SK-N-SH treated with all-trans-retinoic acid at 6 μM for 48 hours (cell line): ENCODE data around the gene GGCX.
A peak's percentile ranks its signal among the peaks of the same experiment; 100 is the strongest.

Experiments used
- ATAC-seq: fragments of 200-7000 bp; cut with Tn5 transposase; 3 replicates; pipeline ENCODE4 v1.9.1; 2020; ENCODE audit warnings: mild to moderate bottlenecking, moderate library complexity
- ARNTL ChIP-seq: fragments of 450-650 bp; formaldehyde crosslinking; IDR thresholded peaks from 2 replicates; pipeline ENCODE4 v1.5.0; 2020; ENCODE audit warnings: low read depth, mild to moderate bottlenecking, moderate library complexity, borderline replicate concordance
- BACH2 ChIP-seq: fragments of 250-450 bp; sonication (Bioruptor Pico); IDR thresholded peaks from 2 replicates; pipeline ENCODE4 v1.9.0; 2021; ENCODE audit warnings: mild to moderate bottlenecking, borderline replicate concordance
- CSDC2 ChIP-seq: fragments of 250-450 bp; sonication (Bioruptor Pico); IDR thresholded peaks from 2 replicates; pipeline ENCODE4 v1.5.0; 2020; ENCODE audit warnings: mild to moderate bottlenecking, moderate library complexity
- ESRRG ChIP-seq: fragments of 250-450 bp; sonication (Bioruptor Pico); IDR thresholded peaks from 2 replicates; pipeline ENCODE4 v1.6.1; 2021; ENCODE audit warnings: mild to moderate bottlenecking
- GLIS3 ChIP-seq: fragments of 250-450 bp; sonication (Bioruptor Pico); IDR thresholded peaks from 2 replicates; pipeline ENCODE4 v1.5.0; 2020; ENCODE audit warnings: mild to moderate bottlenecking, moderate library complexity
- ISL1 ChIP-seq: fragments of 250-450 bp; sonication (Bioruptor Pico); IDR thresholded peaks from 2 replicates; pipeline ENCODE4 v2.1.2; 2022; ENCODE audit warnings: mild to moderate bottlenecking, moderate library complexity
- OSR1 ChIP-seq: fragments of 250-450 bp; sonication (Bioruptor Pico); IDR thresholded peaks from 2 replicates; pipeline ENCODE4 v1.8.0; 2022; ENCODE audit warnings: moderate library complexity, mild to moderate bottlenecking, inconsistent platforms
- PPARA ChIP-seq: fragments of 250-450 bp; sonication (Bioruptor Pico); IDR thresholded peaks from 2 replicates; pipeline ENCODE4 v1.5.0; 2020; ENCODE audit warnings: mild to moderate bottlenecking, borderline replicate concordance
- RARB ChIP-seq: fragments of 250-450 bp; sonication (Bioruptor Pico); IDR thresholded peaks from 2 replicates; pipeline ENCODE4 v1.8.0; 2021; ENCODE audit warnings: mild to moderate bottlenecking, moderate library complexity
- SNAI2 ChIP-seq: fragments of 250-450 bp; sonication (Bioruptor Pico); IDR thresholded peaks from 2 replicates; pipeline ENCODE4 v1.5.0; 2020; ENCODE audit warnings: mild to moderate bottlenecking, moderate library complexity
- TCF4 ChIP-seq: fragments of 250-450 bp; sonication (Bioruptor Pico); IDR thresholded peaks from 2 replicates; pipeline ENCODE4 v1.8.0; 2021; ENCODE audit warnings: mild to moderate bottlenecking, moderate library complexity, borderline replicate concordance
- TOX ChIP-seq: fragments of 250-450 bp; sonication (Bioruptor Pico); IDR thresholded peaks from 2 replicates; pipeline ENCODE4 v1.8.0; 2021; ENCODE audit warnings: mild to moderate bottlenecking, moderate library complexity, borderline replicate concordance
- ZC3H10 ChIP-seq: fragments of 250-450 bp; sonication (Bioruptor Pico); IDR thresholded peaks from 2 replicates; pipeline ENCODE4 v1.5.1; 2021; ENCODE audit warnings: mild to moderate bottlenecking, moderate library complexity
- ZFP3 ChIP-seq: fragments of 250-450 bp; sonication (Bioruptor Pico); IDR thresholded peaks from 2 replicates; pipeline ENCODE4 v1.5.0; 2020; ENCODE audit warnings: mild to moderate bottlenecking, moderate library complexity
- ZNF565 ChIP-seq: fragments of 450-650 bp; formaldehyde crosslinking; conservative IDR thresholded peaks from 2 replicates; pipeline ENCODE4 v1.5.0; 2020; ENCODE audit warnings: low read depth, mild to moderate bottlenecking, moderate library complexity
- ZNF70 ChIP-seq: fragments of 450-650 bp; formaldehyde crosslinking; IDR thresholded peaks from 2 replicates; pipeline ENCODE4 v1.5.0; 2020; ENCODE audit warnings: mild to moderate bottlenecking, moderate library complexity
- ZNF8 ChIP-seq: fragments of 450-650 bp; formaldehyde crosslinking; IDR thresholded peaks from 2 replicates; pipeline ENCODE4 v1.5.0; 2020; ENCODE audit warnings: mild to moderate bottlenecking, moderate library complexity
- TF ChIP-seq, protein P1 (sequence below): fragments of 250-450 bp; sonication (Bioruptor Pico); IDR thresholded peaks from 2 replicates; pipeline ENCODE4 v1.5.1; 2020; ENCODE audit warnings: low read depth, mild to moderate bottlenecking, moderate library complexity
- TF ChIP-seq, protein P2 (sequence below): fragments of 250-450 bp; sonication (Bioruptor Pico); IDR thresholded peaks from 2 replicates; pipeline ENCODE4 v1.8.0; 2021; ENCODE audit warnings: low read depth, mild to moderate bottlenecking, moderate library complexity, borderline replicate concordance
- TF ChIP-seq, protein P3 (sequence below): fragments of 250-450 bp; sonication (Bioruptor Pico); IDR thresholded peaks from 2 replicates; pipeline ENCODE4 v1.5.0; 2020; ENCODE audit warnings: mild to moderate bottlenecking, moderate library complexity
- TF ChIP-seq, protein P4 (sequence below): fragments of 250-450 bp; sonication (Bioruptor Pico); IDR thresholded peaks from 2 replicates; pipeline ENCODE4 v1.5.1; 2021; ENCODE audit warnings: mild to moderate bottlenecking, moderate library complexity
- TF ChIP-seq, protein P5 (sequence below): fragments of 250-450 bp; sonication (Bioruptor Pico); IDR thresholded peaks from 2 replicates; pipeline ENCODE4 v1.8.0; 2020; ENCODE audit warnings: mild to moderate bottlenecking, moderate library complexity, borderline replicate concordance

GGCX gene

DNA sequence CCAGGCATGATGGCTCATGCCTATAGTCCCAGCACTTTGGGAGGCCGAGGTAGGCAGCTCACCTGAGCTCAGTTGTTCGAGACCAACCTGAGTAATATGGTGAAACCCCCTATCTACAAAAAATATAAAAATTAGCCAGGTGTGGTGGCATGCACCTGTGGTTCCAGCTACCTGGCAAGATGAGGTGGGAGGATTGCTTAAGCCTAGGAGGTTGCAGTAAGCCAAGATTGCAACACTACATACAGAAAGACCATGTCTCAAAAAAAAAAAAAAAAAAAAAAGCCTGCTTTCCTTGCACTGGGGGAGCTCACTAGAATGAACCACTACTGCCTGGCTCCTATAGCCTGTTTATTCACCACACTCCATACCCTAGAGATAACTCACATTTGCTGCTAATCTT, 29.7 kb downstream of the GGCX start:
- TF ChIP-seq OSR1 (CRISPR knock-in tag) (no peak), ZFP3 (CRISPR knock-in tag) (no peak), ZNF565 (CRISPR knock-in tag) (no peak), BACH2 (CRISPR knock-in tag) (no peak), ZNF70 (no peak), ZC3H10 (CRISPR knock-in tag) (no peak), PPARA (CRISPR knock-in tag) (no peak), ESRRG (no peak), TOX (no peak), ISL1 (CRISPR knock-in tag) (no peak), ZNF8 (CRISPR knock-in tag) (no peak), ARNTL (CRISPR knock-in tag) (no peak), GLIS3 (no peak), RARB (CRISPR knock-in tag) (no peak), CSDC2 (CRISPR knock-in tag) (no peak)
- TF ChIP-seq, protein P1, sequence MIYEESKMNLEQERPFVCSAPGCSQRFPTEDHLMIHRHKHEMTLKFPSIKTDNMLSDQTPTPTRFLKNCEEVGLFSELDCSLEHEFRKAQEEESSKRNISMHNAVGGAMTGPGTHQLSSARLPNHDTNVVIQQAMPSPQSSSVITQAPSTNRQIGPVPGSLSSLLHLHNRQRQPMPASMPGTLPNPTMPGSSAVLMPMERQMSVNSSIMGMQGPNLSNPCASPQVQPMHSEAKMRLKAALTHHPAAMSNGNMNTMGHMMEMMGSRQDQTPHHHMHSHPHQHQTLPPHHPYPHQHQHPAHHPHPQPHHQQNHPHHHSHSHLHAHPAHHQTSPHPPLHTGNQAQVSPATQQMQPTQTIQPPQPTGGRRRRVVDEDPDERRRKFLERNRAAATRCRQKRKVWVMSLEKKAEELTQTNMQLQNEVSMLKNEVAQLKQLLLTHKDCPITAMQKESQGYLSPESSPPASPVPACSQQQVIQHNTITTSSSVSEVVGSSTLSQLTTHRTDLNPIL (CRISPR knock-in tag) = no peak
- TF ChIP-seq, protein P2, sequence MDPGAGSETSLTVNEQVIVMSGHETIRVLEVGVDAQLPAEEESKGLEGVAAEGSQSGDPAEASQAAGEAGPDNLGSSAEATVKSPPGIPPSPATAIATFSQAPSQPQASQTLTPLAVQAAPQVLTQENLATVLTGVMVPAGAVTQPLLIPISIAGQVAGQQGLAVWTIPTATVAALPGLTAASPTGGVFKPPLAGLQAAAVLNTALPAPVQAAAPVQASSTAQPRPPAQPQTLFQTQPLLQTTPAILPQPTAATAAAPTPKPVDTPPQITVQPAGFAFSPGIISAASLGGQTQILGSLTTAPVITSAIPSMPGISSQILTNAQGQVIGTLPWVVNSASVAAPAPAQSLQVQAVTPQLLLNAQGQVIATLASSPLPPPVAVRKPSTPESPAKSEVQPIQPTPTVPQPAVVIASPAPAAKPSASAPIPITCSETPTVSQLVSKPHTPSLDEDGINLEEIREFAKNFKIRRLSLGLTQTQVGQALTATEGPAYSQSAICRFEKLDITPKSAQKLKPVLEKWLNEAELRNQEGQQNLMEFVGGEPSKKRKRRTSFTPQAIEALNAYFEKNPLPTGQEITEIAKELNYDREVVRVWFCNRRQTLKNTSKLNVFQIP (CRISPR knock-in tag) = no peak
- TF ChIP-seq, protein P3, sequence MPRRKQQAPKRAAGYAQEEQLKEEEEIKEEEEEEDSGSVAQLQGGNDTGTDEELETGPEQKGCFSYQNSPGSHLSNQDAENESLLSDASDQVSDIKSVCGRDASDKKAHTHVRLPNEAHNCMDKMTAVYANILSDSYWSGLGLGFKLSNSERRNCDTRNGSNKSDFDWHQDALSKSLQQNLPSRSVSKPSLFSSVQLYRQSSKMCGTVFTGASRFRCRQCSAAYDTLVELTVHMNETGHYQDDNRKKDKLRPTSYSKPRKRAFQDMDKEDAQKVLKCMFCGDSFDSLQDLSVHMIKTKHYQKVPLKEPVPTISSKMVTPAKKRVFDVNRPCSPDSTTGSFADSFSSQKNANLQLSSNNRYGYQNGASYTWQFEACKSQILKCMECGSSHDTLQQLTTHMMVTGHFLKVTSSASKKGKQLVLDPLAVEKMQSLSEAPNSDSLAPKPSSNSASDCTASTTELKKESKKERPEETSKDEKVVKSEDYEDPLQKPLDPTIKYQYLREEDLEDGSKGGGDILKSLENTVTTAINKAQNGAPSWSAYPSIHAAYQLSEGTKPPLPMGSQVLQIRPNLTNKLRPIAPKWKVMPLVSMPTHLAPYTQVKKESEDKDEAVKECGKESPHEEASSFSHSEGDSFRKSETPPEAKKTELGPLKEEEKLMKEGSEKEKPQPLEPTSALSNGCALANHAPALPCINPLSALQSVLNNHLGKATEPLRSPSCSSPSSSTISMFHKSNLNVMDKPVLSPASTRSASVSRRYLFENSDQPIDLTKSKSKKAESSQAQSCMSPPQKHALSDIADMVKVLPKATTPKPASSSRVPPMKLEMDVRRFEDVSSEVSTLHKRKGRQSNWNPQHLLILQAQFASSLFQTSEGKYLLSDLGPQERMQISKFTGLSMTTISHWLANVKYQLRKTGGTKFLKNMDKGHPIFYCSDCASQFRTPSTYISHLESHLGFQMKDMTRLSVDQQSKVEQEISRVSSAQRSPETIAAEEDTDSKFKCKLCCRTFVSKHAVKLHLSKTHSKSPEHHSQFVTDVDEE = no peak
- TF ChIP-seq, protein P4, sequence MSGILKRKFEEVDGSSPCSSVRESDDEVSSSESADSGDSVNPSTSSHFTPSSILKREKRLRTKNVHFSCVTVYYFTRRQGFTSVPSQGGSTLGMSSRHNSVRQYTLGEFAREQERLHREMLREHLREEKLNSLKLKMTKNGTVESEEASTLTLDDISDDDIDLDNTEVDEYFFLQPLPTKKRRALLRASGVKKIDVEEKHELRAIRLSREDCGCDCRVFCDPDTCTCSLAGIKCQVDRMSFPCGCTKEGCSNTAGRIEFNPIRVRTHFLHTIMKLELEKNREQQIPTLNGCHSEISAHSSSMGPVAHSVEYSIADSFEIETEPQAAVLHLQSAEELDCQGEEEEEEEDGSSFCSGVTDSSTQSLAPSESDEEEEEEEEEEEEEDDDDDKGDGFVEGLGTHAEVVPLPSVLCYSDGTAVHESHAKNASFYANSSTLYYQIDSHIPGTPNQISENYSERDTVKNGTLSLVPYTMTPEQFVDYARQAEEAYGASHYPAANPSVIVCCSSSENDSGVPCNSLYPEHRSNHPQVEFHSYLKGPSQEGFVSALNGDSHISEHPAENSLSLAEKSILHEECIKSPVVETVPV (CRISPR knock-in tag) = no peak
- TF ChIP-seq, protein P5, sequence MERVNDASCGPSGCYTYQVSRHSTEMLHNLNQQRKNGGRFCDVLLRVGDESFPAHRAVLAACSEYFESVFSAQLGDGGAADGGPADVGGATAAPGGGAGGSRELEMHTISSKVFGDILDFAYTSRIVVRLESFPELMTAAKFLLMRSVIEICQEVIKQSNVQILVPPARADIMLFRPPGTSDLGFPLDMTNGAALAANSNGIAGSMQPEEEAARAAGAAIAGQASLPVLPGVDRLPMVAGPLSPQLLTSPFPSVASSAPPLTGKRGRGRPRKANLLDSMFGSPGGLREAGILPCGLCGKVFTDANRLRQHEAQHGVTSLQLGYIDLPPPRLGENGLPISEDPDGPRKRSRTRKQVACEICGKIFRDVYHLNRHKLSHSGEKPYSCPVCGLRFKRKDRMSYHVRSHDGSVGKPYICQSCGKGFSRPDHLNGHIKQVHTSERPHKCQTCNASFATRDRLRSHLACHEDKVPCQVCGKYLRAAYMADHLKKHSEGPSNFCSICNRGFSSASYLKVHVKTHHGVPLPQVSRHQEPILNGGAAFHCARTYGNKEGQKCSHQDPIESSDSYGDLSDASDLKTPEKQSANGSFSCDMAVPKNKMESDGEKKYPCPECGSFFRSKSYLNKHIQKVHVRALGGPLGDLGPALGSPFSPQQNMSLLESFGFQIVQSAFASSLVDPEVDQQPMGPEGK (CRISPR knock-in tag) = no peak
- ATAC-seq = no peak

DNA sequence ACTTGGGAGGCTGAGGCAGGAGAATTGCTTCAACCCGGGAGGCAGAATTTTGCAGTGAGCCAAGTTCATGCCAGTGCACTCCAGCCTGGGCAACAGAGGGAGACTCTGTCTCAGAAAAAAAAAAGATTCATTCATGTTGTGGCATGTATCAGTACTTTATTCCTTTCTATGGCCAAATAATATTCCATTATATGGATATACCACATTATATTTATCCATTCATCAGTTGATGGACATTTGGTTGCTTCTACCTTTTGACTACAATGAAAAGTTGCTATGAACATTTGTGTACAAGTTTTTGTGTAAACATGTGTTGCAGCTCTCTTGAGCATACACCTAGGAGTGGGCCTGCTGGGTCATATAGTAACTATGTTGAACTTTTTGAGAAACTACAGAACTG, 31.5 kb downstream of the GGCX start:
- no peak for ATAC-seq
- TF ChIP-seq ZNF8 (CRISPR knock-in tag) = peak; percentile 94
- TF ChIP-seq OSR1 (CRISPR knock-in tag) = no peak
- no peak for TF ChIP-seq TOX
- TF ChIP-seq, all 23 proteins: peak for 1

DNA sequence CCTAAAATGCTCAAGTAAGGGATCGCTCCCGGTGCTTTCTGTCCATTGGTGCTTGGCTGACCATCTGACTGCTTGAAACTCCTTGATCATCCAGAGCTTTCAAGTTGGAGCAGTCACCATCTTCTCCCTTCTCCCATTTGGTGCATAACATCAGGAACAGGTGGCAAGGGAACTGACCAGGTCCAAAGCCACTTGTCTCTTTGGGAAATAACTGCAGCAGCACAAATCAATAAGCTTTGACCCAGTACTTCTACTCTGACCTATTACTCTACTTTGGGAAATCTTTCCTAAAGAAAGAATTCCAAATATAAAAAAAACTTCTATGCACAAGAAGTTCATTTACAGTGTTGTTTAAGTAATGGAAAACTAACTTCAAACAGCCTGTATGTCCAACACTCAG, 32.9 kb downstream of the GGCX start:
- TF ChIP-seq SNAI2 (CRISPR knock-in tag) (no peak), ARNTL (CRISPR knock-in tag) (no peak)
- ATAC-seq = no peak

DNA sequence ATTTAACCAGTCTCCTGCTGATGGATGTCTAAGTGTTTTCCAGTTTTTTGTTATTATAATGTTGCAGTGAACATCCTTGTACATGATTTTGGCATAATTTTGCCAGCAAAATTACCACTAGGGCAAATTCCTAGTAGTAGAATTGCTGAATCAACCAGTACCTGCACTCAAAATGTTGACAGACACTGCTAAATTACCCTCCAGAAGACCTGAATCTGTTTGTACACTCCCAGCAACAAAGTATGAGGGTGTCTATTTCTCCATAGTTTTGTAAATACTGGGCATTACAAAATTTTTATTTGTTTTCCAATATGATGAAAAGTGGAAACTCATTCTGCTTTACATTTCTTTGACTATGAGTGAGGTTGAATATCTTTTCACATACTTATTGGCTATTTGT, 33.5 kb downstream of the GGCX start:
- ATAC-seq = no peak
- TF ChIP-seq ZFP3 (CRISPR knock-in tag) = no peak
- no peak for TF ChIP-seq OSR1 (CRISPR knock-in tag)
- no peak for TF ChIP-seq TOX
- no peak for TF ChIP-seq ISL1 (CRISPR knock-in tag)
- no peak for TF ChIP-seq CSDC2 (CRISPR knock-in tag)
- no peak for TF ChIP-seq TCF4 (CRISPR knock-in tag)
- TF ChIP-seq, protein P5 (CRISPR knock-in tag) = no peak
- TF ChIP-seq, protein P3 = no peak
